ENCODE measurements around the gene RANBP1. TPM values are rescaled to one million over a fixed set of nuclear protein-coding genes. Genes with fewer than 3 reads are reported as not detected.

RANBP1 gene
- total and polyA plus RNA-seq, 9 of the 15 experiments (the other 6 are each of a cell fraction or from before 2014, with no cell fraction given): 162 to 2,891 (median 1,289) TPM

- TF ChIP-seq MLLT1 (IDR thresholded peaks at IDR 0.05): no peak
- no peak for TF ChIP-seq NFIX (CRISPR knock-in tag; IDR thresholded peaks at IDR 0.05; ENCODE audit: low read depth)
- peak; percentile 78; the same call in 1 of the 2 replicates for TF ChIP-seq TARDBP (IDR thresholded peaks at IDR 0.05)
- no peak; the same call in 1 of the 2 replicates for TF ChIP-seq CTBP1 (IDR thresholded peaks at IDR 0.05; ENCODE audit: borderline replicate concordance)
- peak; percentile 39 for TF ChIP-seq ZNF146 (CRISPR knock-in tag; IDR thresholded peaks at IDR 0.05; ENCODE audit: unreplicated experiment)
- TF ChIP-seq ZC3H11A (IDR thresholded peaks at IDR 0.05; ENCODE audit: low read depth, low read length): no peak
- no peak for TF ChIP-seq GATA2 (CRISPR knock-in tag; IDR thresholded peaks at IDR 0.05)
- no peak for TF ChIP-seq RBM22 (IDR thresholded peaks at IDR 0.05; ENCODE audit: low read depth, low read length, poor library complexity, severe bottlenecking)
- no peak for TF ChIP-seq ZNF436 (CRISPR knock-in tag; IDR thresholded peaks at IDR 0.05)
- no peak for TF ChIP-seq RFX1 (IDR thresholded peaks at IDR 0.05)
- no peak for TF ChIP-seq ZNF280A (IDR thresholded peaks at IDR 0.05; ENCODE audit: low read depth, partially characterized antibody)
- TF ChIP-seq, protein P1, sequence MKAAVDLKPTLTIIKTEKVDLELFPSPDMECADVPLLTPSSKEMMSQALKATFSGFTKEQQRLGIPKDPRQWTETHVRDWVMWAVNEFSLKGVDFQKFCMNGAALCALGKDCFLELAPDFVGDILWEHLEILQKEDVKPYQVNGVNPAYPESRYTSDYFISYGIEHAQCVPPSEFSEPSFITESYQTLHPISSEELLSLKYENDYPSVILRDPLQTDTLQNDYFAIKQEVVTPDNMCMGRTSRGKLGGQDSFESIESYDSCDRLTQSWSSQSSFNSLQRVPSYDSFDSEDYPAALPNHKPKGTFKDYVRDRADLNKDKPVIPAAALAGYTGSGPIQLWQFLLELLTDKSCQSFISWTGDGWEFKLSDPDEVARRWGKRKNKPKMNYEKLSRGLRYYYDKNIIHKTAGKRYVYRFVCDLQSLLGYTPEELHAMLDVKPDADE (conservative IDR thresholded peaks at IDR 0.05; ENCODE audit: control insufficient read depth, low read depth, low read length): peak; percentile 63; the same call in 1 of the 2 replicates
- no peak for TF ChIP-seq THRAP3 (IDR thresholded peaks at IDR 0.05; ENCODE audit: borderline replicate concordance)
- TF ChIP-seq GATAD2A (IDR thresholded peaks at IDR 0.05): peak; percentile 71
- no peak for TF ChIP-seq ZNF24 (IDR thresholded peaks at IDR 0.05)
- TF ChIP-seq CEBPG (CRISPR knock-in tag; IDR thresholded peaks at IDR 0.05): no peak
- no peak for TF ChIP-seq CEBPG (tag; conservative IDR thresholded peaks at IDR 0.05 in 1 of 2, IDR thresholded peaks at IDR 0.05 in 1 of 2)
- TF ChIP-seq NONO (IDR thresholded peaks at IDR 0.05; ENCODE audit: low read depth in 2 of 2, low read length in 1 of 2): peak in 1 of 2 experiments; percentile 90; a peak in 2 of 4 replicates
- no peak for TF ChIP-seq COPS2 (conservative IDR thresholded peaks at IDR 0.05)
- TF ChIP-seq RUNX1 (IDR thresholded peaks at IDR 0.05; ENCODE audit: low read depth): 0 out of 2 replicates have a peak, but pooled peaks have one; percentile 23
Measured at GRCh38 chr22:20131859-20132685, 16.2 kb downstream of the RANBP1 start (continued).

Data from K562 (cell line).